ENCODE data around the gene ANKRD27. TPM values are rescaled to one million over a fixed set of nuclear protein-coding genes. Genes with fewer than 3 reads are reported as not detected.

The ANKRD27 gene
- total RNA-seq = 33.3 and 39.5 TPM in 2 replicates

DNA sequence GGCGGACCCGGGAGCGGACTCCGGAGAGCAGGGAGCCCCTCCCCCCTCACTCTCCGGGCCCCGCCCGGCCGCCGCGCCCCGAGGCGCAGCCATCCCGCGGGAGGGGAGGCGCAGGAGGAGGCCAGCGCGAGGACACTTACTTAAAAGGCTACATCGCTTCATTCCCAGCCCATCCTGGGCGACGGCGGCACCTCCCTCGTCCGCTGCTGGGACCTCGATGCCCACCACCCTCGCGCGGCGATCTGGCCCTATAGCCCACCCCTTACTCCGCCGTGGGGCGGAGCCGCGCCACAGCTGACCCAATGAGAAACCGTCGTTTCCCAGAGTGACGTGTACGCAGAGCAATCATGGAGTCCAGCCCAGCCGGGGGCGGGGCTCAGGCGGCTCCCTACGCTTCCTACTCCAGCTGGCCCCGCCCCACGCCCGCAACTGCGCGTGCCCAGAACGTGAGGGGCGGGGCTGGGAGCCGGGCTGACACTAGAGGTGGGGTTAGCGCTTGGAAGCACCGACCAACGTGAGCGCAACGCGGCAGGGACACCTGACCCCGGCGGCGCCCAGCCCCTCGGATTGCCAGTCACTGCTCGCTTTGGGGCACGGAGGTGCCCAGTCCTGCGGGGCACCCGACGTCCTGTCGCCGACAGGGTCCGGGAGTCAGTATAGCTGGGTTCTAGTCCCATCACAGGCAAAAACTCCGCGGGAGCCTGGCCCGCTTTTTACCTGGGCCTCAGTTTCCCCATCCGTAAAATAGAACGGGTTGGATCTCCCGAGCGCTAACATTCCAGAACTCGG, at the start of gene ANKRD27:
Gene ANKRD27 (minus strand): TSS at position 250 of the 789 bp plus-strand sequence. CDS start 16,165 bp downstream, outside the sequence.

GRCh38 chr19:32719611-32720059, 44.7 kb upstream of the ANKRD27 start, which contains the start of gene TDRD12:
Gene TDRD12 (plus strand): TSS chr19:32719767. CDS start chr19:32720073, 306 bp downstream.

GRCh38 chr19:32691291-32691951, 16.4 kb upstream of the ANKRD27 start, which contains the start of gene NUDT19:
Gene NUDT19 (plus strand): TSS chr19:32691821. CDS start chr19:32691961, 140 bp downstream.

DNA sequence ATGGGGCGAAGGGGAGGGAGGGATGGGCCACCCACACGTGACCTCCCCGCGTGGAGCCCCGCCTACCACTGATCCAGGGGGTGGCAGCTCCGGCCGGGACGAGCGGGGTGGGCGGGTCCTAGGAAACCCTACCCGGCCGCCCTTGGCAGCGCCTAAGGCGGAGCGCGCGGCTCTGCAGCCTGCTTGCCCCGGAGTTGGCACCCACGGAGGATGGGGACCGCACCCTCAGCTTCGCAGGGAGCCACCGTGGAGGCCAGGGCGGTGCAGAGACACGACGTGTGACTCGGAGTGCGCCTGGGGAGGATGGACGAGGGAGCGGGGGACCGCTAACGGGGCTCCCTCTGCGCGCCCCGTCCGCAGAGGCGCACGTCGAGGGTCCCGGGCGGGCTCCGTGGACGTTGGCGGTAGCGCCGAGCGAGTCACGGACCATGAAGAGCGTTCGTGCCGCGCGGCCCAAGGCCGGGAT, 773 bp upstream of the ANKRD27 start, which contains the start of gene RGS9BP:
Gene RGS9BP (plus strand): TSS at position 129 of the 466 bp plus-strand sequence. CDS start 416 bp downstream, outside the sequence.

DNA sequence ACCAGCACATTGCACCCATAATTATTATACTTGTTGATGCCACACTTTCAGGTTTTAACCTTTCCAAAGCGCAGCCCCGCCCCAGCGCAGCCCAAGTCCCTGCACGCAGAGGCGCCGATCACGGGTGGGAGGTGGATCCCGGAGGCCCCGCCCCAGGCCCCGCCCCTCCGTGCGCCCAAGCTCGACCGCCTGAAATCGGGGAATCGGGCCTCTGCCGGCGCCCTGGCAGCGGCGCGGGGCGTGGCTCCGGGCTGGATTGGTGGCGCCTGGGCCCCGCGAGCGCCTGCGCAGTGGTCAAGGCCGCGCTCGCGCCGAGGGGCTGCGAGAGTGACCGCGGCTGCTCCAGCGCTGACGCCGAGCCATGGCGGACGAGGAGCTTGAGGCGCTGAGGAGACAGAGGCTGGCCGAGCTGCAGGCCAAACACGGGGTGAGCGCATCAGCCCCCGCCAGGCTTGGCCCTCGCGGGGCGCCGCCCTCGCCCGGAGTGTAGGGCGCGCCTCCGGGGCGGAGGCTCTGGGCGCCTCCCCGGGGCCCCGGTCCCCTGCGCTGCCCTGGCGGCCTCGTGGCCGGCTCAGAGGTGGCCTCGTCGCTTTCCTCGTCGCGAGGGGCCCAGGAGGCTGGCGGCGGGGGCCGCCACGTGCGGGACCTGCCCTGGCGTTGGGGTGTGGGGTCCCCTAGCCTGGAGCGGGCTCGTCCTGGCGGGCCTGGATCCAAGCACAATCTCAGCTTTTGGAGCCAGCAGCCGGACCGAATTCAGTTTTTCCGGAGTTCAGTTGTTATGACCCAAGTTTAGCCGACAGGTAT, 93.9 kb downstream of the ANKRD27 start, which contains the start of gene PDCD5:
Gene PDCD5 (plus strand): TSS at position 290 of the 804 bp plus-strand sequence. CDS start 72 bp downstream, at position 362.

Small RNA genes within 50 kb of the gene (small RNA-seq; reads per million reads assigned to genes)
- gene RN7SL789P (ENCODE audit: low replicate concordance) (not detected), gene SNORA68B (ENCODE audit: low replicate concordance) (0.55 reads per million, percentile 22 among the genes with 10 or more reads in this experiment)

Other genes starting within 250 kb of the ANKRD27 start
- gene PDCD5, start 94.0 kb downstream of the ANKRD27 start, total RNA-seq = 62.7 and 99.1 TPM in 2 replicates
- 0.29 and 0.88 TPM in 2 replicates for gene RGS9BP, start 668 bp upstream of the ANKRD27 start, total RNA-seq
- gene NUDT19, start 16.6 kb upstream of the ANKRD27 start, total RNA-seq = 4.8 and 12.0 TPM in 2 replicates
- gene TDRD12, start 44.6 kb upstream of the ANKRD27 start, total RNA-seq = 0.14 and 0.22 TPM in 2 replicates
- gene SLC7A9, start 194.6 kb upstream of the ANKRD27 start, total RNA-seq = not detected in 2 replicates